ENCODE results near the gene CCDC57. TPM values are rescaled to one million over a fixed set of nuclear protein-coding genes. Genes with fewer than 3 reads are reported as not detected.

The CCDC57 gene
- total RNA-seq, 1 donor: 21.0 TPM

GRCh38 chr17:82149401-82150099 is 63.1 kb downstream of the CCDC57 start:
- no peak for DNase-seq (ENCODE audit: insufficient read length, low spot score, missing footprints)
- Histone ChIP-seq H4K20me1 (ENCODE audit: insufficient read depth, low read length) (peaks cover 2% of the 10 kb centered on the region), H3K36me3 (ENCODE audit: insufficient read depth, low read length) (peaks cover 5% of the 10 kb centered on the region), H3K4me1 (ENCODE audit: insufficient read depth, low read length) (no peaks in the 10 kb centered on the region), H3K27ac (ENCODE audit: low read depth, low read length) (no peak overlapping the region), H2AFZ (ENCODE audit: low read length) (no peak overlapping the region), H3K9me3 (ENCODE audit: low read depth, low read length) (no peaks in the 10 kb centered on the region), H3K79me2 (ENCODE audit: insufficient read depth, low read length) (no peaks in the 10 kb centered on the region), H3K27me3 (ENCODE audit: insufficient read depth, low read length) (no peaks in the 10 kb centered on the region), H3K4me2 (ENCODE audit: insufficient read depth, low read length) (no peak overlapping the region), H3K4me3 (ENCODE audit: insufficient read depth, low read length) (no peak overlapping the region)
- TF ChIP-seq CTCF (IDR thresholded peaks at IDR 0.05; ENCODE audit: extremely low read depth, low read depth, low read length): no peak

GRCh38 chr17:82148997-82149396 is 63.6 kb downstream of the CCDC57 start:
- Histone ChIP-seq H2AFZ (ENCODE audit: low read length) (no peak overlapping the region), H3K79me2 (ENCODE audit: insufficient read depth, low read length) (no peaks in the 10 kb centered on the region), H3K27me3 (ENCODE audit: insufficient read depth, low read length) (no peaks in the 10 kb centered on the region), H3K9me3 (ENCODE audit: low read depth, low read length) (no peaks in the 10 kb centered on the region), H3K4me3 (ENCODE audit: insufficient read depth, low read length) (no peak overlapping the region), H3K27ac (ENCODE audit: low read depth, low read length) (no peak overlapping the region), H4K20me1 (ENCODE audit: insufficient read depth, low read length) (peaks cover 5% of the 10 kb centered on the region), H3K4me2 (ENCODE audit: insufficient read depth, low read length) (no peak overlapping the region), H3K4me1 (ENCODE audit: insufficient read depth, low read length) (no peaks in the 10 kb centered on the region), H3K36me3 (ENCODE audit: insufficient read depth, low read length) (no peaks in the 10 kb centered on the region)
- TF ChIP-seq CTCF (IDR thresholded peaks at IDR 0.05; ENCODE audit: extremely low read depth, low read depth, low read length): no peak
- no peak for DNase-seq (ENCODE audit: insufficient read length, low spot score, missing footprints)

- TF ChIP-seq CTCF (IDR thresholded peaks at IDR 0.05; ENCODE audit: extremely low read depth, low read depth, low read length): no peak
Observed at GRCh38 chr17:82148011-82148410, 64.6 kb downstream of the CCDC57 start.

GRCh38 chr17:82146663-82147654 is 65.7 kb downstream of the CCDC57 start:
- no peak for TF ChIP-seq CTCF (IDR thresholded peaks at IDR 0.05; ENCODE audit: extremely low read depth, low read depth, low read length)
- H3K9me3 ChIP-seq (ENCODE audit: low read depth, low read length): no peaks in the 10 kb centered on the region
- H3K4me1 ChIP-seq (ENCODE audit: insufficient read depth, low read length): no peaks in the 10 kb centered on the region
- peaks cover 5% of the 10 kb centered on the region for H4K20me1 ChIP-seq (ENCODE audit: insufficient read depth, low read length)
- H3K79me2 ChIP-seq (ENCODE audit: insufficient read depth, low read length): no peaks in the 10 kb centered on the region
- no peak for DNase-seq (ENCODE audit: insufficient read length, low spot score, missing footprints)
- H3K27me3 ChIP-seq (ENCODE audit: insufficient read depth, low read length): no peaks in the 10 kb centered on the region
- no peaks in the 10 kb centered on the region for H3K36me3 ChIP-seq (ENCODE audit: insufficient read depth, low read length)
- no peak overlapping the region for H3K4me3 ChIP-seq (ENCODE audit: insufficient read depth, low read length)
- H3K27ac ChIP-seq (ENCODE audit: low read depth, low read length): no peak overlapping the region
- no peak overlapping the region for H2AFZ ChIP-seq (ENCODE audit: low read length)
- no peak overlapping the region for H3K4me2 ChIP-seq (ENCODE audit: insufficient read depth, low read length)

More at GRCh38 chr17:82148011-82148410, 64.6 kb downstream of the CCDC57 start:
- Histone ChIP-seq H3K4me1 (ENCODE audit: insufficient read depth, low read length) (no peaks in the 10 kb centered on the region), H3K36me3 (ENCODE audit: insufficient read depth, low read length) (no peaks in the 10 kb centered on the region), H3K4me3 (ENCODE audit: insufficient read depth, low read length) (no peak overlapping the region), H3K4me2 (ENCODE audit: insufficient read depth, low read length) (no peak overlapping the region), H3K79me2 (ENCODE audit: insufficient read depth, low read length) (no peaks in the 10 kb centered on the region), H3K27ac (ENCODE audit: low read depth, low read length) (no peak overlapping the region), H3K9me3 (ENCODE audit: low read depth, low read length) (no peaks in the 10 kb centered on the region), H4K20me1 (ENCODE audit: insufficient read depth, low read length) (peaks cover 5% of the 10 kb centered on the region), H3K27me3 (ENCODE audit: insufficient read depth, low read length) (no peaks in the 10 kb centered on the region), H2AFZ (ENCODE audit: low read length) (no peak overlapping the region)
- DNase-seq (ENCODE audit: insufficient read length, low spot score, missing footprints): no peak

Measured in osteoblast (primary cell).